ENCODE measurements around the gene SPATA33.

DNA sequence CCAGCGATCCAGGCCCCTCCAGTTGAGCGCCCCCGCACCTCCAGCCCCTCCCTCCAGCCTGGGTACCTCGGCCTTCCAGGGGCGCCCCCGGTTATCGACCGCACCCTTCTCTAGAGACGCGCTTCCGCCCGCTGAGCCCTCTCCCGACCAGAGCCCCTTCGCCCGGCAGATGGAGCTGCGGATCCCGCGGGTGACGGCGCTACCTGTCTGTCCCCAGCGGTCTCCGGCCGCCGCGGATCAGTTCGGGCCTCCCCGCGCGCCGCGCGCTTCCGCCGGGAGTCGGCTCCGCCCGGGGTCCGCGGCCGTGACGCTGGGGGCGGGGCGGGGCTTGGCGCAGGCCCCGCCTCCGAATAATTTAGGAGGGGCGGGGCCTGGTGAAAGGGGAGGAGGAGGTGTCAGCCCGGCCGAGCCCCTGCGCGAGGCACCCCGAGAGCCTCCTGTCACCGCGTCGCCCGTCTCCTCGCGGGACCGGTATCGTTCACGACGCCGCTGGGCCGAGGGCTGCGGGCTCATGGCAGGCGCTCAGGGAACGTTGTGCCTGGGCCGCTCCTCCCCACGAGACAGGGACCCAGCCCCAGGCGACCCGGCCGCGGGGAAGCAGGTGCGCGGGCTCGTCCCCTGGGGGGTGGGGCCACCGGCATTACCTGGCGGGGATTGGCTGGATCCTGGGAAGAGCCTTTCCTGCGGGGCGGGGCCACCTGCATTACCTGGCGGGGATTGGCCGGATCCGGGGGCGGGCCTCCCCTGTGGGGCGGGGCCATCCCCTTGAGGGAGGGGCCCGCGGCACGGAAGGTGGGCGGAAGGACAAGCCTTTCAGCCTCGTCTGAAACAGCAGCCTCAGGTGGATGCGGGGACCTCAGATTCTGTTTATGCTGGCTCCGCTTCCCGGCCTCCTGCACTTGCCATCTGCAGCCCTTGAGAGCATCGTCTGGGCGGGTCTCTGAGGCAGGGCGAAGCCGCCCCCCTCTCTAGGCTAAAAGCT lies 44.1 kb downstream of the SPATA33 start, which contains the start of gene SPATA2L:
- TF ChIP-seq EZH2phosphoT487 (IDR thresholded peaks at IDR 0.05; ENCODE audit: low read depth): no peak
- TF ChIP-seq, protein P1, sequence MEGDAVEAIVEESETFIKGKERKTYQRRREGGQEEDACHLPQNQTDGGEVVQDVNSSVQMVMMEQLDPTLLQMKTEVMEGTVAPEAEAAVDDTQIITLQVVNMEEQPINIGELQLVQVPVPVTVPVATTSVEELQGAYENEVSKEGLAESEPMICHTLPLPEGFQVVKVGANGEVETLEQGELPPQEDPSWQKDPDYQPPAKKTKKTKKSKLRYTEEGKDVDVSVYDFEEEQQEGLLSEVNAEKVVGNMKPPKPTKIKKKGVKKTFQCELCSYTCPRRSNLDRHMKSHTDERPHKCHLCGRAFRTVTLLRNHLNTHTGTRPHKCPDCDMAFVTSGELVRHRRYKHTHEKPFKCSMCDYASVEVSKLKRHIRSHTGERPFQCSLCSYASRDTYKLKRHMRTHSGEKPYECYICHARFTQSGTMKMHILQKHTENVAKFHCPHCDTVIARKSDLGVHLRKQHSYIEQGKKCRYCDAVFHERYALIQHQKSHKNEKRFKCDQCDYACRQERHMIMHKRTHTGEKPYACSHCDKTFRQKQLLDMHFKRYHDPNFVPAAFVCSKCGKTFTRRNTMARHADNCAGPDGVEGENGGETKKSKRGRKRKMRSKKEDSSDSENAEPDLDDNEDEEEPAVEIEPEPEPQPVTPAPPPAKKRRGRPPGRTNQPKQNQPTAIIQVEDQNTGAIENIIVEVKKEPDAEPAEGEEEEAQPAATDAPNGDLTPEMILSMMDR (IDR thresholded peaks at IDR 0.05; ENCODE audit: low read depth, low read length): no peak

All from OCI-LY3 (cell line).